Embryonic facial prominence (tissue), 1 donor: ENCODE measurements around the gene CACNA2D1.
"Not testable (repeated sequence)": the region's sequence is repeated elsewhere in the genome, so short reads cannot be mapped to it uniquely, and the experiment has no call there.

Experiments used
- DNase-seq: peaks from one replicate; pipeline ENCODE4 v3.0.0-alpha.2; 2016; ENCODE audit errors: extremely low spot score

The CACNA2D1 gene

DNA sequence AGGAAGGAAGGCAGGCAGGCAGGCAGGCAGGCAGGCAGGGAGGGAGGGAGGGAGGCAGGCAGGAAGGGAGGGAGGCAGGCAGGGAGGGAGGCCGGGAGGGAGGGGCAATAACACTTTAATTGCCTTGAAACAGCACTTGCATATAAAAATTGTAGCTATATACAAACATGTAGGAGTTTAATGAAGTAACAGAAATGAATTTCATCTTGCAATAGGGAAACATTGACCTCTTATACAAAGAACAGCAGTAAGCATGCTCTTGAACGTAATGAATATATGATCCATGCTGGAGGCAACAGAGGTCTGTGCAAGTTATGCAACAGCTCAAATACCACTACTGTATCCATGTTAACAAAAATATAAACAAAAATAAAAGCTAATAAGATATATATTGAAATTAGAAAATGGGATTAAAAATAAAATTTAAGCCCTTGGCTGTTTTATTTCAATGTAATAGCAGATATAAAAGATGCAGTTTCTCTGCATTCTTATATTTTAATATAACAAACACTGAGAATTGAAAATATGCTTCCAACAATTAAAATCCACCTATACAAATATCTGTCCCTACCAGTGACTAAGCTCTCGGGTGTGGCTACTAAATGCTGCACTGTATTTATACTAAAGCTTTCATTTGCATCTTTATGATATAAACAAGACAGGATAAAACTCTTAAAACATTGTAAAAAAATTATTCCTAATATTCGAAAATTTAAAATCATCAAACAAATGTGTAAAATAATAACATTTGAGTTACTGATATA lies 50.3 kb downstream of the CACNA2D1 start:
- no peak for DNase-seq

GRCh38 chr7:82390936-82391335 lies 52.6 kb downstream of the CACNA2D1 start:
- no peak for DNase-seq

DNA sequence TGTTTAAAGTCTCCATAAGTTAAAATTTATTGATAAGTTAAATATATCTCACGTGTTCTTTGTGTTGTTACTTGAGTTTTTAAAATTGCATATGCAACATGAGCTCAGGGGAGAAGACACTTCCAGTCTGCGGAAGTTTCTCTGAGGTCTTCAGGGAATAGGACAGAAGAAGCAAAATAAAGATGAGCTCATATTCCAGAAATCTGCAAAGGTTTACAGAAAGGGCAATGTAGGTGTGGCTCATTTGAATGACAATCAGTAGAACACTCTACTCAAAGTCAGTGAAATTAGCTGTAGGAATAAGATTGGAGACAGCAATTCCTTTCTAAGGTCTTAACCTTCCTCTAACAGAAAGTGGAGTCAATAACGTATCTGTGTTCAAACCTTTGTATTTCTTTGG lies 53.7 kb downstream of the CACNA2D1 start:
- DNase-seq, result no peak

DNA sequence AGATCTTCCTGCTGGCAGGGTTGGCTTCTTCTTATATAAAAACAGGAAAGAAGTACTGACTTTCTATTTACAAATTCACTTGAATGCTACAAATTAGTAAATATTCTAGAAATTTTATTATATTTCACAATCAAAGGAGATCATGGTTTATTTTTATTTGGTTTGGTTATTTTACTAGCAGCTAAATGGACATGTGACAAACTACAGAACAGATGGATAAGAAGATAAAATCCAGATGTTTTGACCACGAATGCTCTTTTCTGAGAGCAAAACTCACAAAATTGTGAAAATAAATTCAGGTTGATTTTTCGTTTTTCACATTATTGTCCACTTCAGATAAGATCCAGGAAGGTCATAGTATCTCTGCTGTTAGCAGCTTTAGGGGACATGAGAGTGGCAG lies 55.4 kb downstream of the CACNA2D1 start:
- DNase-seq, result no peak

GRCh38 chr7:82386571-82386970 lies 57.0 kb downstream of the CACNA2D1 start:
- not testable (repeated sequence) for DNase-seq

- no peak for DNase-seq
Measured at GRCh38 chr7:82384779-82385178, 58.8 kb downstream of the CACNA2D1 start.

DNA sequence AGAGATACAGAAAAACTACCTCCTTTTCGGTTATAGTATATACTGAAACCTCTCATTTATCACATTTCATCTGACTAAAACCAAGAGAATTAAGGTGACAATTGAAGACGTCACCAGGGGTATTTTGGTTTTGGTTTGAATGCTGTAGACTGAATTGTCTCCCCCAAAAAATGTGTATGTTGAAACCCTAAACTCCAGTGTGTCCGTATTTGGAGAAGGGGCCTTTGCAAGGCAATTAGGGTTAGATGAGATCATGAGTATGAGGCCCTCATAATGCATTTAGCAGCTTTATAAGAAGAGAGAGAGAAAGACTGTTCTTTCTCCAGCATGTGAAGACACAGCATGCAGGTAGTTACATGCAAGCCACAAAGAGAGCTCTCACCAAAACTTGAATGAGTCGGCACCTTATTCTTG lies 59.5 kb downstream of the CACNA2D1 start:
- no peak for DNase-seq

DNA sequence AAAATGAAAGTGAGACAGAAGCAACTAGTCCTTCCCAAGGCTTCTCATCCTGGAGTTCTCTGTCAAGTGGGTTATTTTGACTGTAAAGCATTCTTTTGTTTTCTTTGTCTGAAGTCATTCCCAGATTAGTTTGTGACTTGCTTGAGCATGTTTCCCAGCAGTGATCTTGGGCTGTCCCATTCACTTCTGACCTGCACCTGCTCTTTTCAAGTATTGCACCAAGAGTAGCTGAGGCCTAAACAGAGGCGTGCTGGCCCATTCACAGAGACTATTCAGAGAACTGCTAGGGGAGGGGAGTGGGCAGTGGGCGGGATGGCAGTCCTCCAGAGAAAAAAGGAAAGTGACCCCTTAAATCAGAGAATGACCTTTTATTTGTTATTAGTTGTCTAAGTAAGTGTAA lies 61.3 kb downstream of the CACNA2D1 start:
- no peak for DNase-seq

DNA sequence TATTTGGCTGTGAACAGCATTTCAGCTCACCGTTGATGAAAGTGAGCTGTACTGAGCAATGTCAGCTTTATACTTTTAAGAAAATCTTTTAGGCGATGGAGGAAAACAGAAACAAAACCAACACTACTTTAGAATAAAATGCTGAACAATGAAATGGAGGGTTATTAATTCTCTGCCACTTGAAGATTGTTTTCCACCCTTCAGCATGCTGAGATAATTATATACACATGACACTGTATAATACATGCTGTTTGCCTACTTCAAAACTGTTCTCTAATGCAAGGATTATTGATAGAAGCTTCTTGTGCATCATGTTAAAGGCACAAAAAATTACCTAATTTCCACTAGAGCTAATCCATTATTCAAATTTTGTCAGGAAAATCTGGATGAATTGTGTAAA lies 66.8 kb downstream of the CACNA2D1 start:
- no peak for DNase-seq

DNA sequence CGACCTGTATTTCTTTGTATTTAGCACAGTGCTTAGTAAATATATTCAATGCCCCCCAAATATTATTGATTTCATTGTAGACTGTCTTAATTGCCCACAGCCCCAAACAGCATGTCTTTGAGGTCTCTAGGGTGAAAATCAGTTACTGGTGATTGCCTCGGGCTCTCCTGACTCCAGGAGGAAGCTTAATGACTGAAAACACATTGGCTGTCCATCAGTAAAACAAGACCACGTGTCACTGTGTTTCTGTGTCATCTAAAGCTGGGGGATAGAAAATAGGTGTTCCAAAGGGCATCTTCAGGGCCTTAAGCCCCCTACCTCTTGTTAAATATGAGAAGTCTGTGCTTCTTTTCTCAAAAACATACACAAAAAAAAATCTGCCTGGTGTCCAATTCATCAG lies 67.9 kb downstream of the CACNA2D1 start:
- no peak for DNase-seq

- DNase-seq, result no peak
Measured at GRCh38 chr7:82375129-82375528, 68.4 kb downstream of the CACNA2D1 start.

DNA sequence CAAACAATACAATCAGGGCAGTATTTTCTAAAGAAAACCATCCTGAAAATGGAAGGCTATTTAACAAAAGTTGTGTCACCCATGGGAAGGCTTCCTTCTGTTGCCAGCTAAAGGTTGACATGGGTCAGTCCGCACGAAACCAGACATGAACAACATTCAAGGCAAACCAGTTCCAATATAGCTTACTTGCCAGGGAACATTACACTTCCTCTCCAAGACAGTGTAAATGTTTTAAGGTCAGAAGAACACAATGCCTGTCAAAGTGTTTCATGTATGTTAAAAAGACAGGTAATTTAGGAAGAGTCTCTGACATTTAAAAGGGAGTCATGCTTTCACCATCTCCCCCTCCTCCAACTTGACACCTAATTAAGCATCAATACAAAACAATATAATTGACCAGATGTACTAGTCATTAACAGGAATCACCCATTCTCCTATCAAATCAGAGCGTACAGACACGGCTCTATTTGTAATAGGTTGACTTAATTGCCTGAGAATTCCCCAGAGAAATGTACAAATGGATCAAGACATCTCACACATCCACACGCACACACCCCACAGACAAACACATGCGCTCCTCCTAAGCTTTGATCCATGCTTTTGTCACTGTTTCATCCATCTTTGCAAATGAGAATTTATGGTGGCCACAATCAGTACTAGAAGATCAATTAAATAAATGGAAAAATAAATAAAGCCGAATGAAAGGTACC lies 69.5 kb downstream of the CACNA2D1 start:
- DNase-seq, result no peak

GRCh38 chr7:82364671-82365070 lies 78.9 kb downstream of the CACNA2D1 start:
- DNase-seq, result no peak

DNA sequence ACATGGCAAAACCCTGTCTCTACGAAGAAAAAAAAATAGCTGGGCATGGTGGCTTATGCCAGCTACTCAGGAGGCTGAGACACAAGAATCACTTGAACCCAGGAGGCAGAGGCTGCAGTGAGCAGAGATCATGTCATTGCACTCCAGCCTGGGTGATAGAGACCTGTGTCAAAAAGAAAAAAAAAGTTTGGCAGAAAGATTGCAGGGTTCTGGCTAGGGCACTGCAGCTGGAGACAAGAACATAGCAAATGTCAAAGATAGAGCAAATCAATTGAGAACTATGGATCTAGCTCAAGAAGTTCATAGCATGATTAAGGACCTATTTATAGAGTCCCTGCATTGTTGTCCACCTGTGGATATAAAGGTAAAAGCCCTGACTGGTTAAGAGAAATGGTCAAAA lies 79.5 kb downstream of the CACNA2D1 start:
- DNase-seq, result no peak

GRCh38 chr7:82362129-82362706 lies 81.4 kb downstream of the CACNA2D1 start:
- DNase-seq, result no peak

GRCh38 chr7:82360591-82361368 lies 82.8 kb downstream of the CACNA2D1 start:
- DNase-seq, result no peak

- no peak for DNase-seq
Measured at GRCh38 chr7:82359426-82359825, 84.2 kb downstream of the CACNA2D1 start.

DNA sequence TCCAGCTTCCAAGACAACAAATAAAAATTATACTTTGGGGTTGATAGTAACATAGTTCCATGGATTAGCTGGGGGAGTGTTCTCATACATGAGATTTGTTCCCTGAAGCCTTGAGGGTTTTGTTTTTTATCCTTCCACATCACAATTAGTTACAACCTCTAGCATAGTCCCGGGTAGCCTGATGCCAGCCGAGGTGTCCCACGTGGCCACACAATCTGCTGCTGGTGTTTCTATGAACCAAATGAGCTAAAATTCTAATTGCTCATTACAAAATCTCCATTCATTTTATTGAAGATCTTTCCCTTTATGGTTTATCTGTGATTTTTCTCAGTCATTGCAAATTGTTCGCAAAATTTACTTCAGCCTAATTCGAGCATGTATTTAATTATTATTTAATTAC lies 84.7 kb downstream of the CACNA2D1 start:
- no peak for DNase-seq

DNA sequence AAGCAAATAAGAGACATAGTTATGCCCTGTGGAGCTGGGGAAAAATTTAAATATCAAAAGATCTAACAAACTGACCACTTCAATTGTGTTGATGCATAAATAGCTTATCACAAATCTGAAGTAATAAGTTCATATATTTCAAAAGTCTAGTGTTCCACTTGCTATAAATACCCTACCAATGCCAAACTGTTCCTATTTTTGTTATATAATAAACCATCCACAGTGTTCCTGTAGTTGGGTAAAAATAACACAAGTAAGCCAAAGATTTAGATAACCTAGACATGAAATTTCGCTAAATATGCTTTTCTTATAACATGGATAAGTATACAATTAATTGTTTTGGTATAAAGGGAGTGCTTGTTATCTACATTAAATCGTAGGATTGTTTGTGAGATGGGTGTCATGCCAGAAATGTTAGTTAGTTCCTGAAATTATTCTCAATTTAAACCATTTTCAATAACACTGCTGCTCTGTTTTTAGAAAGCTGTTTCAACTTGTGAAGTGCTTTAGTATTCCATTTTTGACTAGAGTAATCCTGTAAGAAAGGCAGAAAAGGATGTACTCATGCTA lies 85.5 kb downstream of the CACNA2D1 start:
- DNase-seq, result no peak

DNA sequence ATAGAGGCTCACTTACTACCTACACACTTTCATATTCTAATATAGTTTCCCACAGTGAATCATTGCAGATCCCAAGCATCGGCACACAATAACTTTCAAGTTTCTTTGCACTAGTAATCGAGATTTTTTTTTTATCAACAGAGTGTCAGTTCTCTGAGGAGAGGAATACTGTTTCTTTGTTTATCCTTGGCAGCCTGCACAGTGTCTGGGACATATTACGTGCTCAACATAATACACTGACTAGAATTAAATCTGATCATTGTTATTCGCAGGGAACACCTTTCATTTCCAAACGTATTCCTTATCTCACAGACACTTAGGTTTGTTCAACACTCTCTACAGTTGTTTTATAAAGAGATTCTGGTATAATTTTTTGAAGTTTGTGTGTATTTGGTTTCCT lies 95.3 kb downstream of the CACNA2D1 start:
- DNase-seq, result no peak

- no peak for DNase-seq
Measured at GRCh38 chr7:82347808-82348207, 95.8 kb downstream of the CACNA2D1 start.

GRCh38 chr7:82345886-82346285 lies 97.7 kb downstream of the CACNA2D1 start:
- DNase-seq, result no peak
